Astrocyte (in vitro differentiated cells and primary cell): ENCODE measurements around the gene GLYR1. TPM values are rescaled to one million over a fixed set of nuclear protein-coding genes. Genes with fewer than 3 reads are reported as not detected.

Experiments used
- DNase-seq: peaks from one replicate; pipeline ENCODE4 v3.0.0-alpha.2; 2010; ENCODE audit warnings: low read depth
- FAIRE-seq: peaks from 2 replicates; lab custom pipeline; 2011; peaks lifted over from hg19 to GRCh38; lab: Jason Lieb, UNC
- H2AFZ ChIP-seq: 2 replicates; pipeline ENCODE4 v1.6.0; 2012; ENCODE audit warnings: low read depth, low read length, inconsistent platforms
- H3K27ac ChIP-seq: 2 replicates; pipeline ENCODE4 v1.5.1; 2011; ENCODE audit warnings: low read depth, low read length, inconsistent platforms
- H3K27me3 ChIP-seq: 2 replicates; pipeline ENCODE4 v1.6.0; 2011; ENCODE audit warnings: low read length, inconsistent platforms; ENCODE audit not compliant: insufficient read depth
- H3K36me3 ChIP-seq: 2 replicates; pipeline ENCODE4 v1.5.1; 2011; ENCODE audit warnings: low read length, inconsistent platforms; ENCODE audit not compliant: insufficient read depth
- H3K4me1 ChIP-seq: 2 replicates; pipeline ENCODE4 v1.5.1; 2011; ENCODE audit warnings: low read length, inconsistent platforms; ENCODE audit not compliant: insufficient read depth
- H3K4me2 ChIP-seq: 2 replicates; pipeline ENCODE4 v1.6.0; 2012; ENCODE audit warnings: low read length, inconsistent platforms
- H3K4me3 ChIP-seq: 2 replicates; pipeline ENCODE4 v1.5.1; 2011; ENCODE audit warnings: low read depth, mild to moderate bottlenecking, low read length, inconsistent platforms; ENCODE audit not compliant: insufficient read depth
- H3K79me2 ChIP-seq: 2 replicates; pipeline ENCODE4 v1.6.0; 2012; ENCODE audit warnings: mild to moderate bottlenecking, low read length, inconsistent platforms; ENCODE audit not compliant: insufficient read depth
- H3K9ac ChIP-seq: 2 replicates; pipeline ENCODE4 v1.6.0; 2012; ENCODE audit warnings: mild to moderate bottlenecking, low read length, inconsistent platforms
- H3K9me3 ChIP-seq: 2 replicates; pipeline ENCODE4 v1.5.1; 2012; ENCODE audit warnings: low read depth, mild to moderate bottlenecking, low read length, inconsistent platforms; ENCODE audit not compliant: insufficient read depth
- H4K20me1 ChIP-seq: 2 replicates; pipeline ENCODE4 v1.6.0; 2012; ENCODE audit warnings: low read length, inconsistent platforms; ENCODE audit not compliant: insufficient read depth
- H3K27ac Mint-ChIP-seq: one replicate; pipeline ENCODE4 v1.8.0; 2021; ENCODE audit warnings: mild to moderate bottlenecking, mixed read lengths; ENCODE audit not compliant: unreplicated experiment
- H3K27me3 Mint-ChIP-seq: one replicate; pipeline ENCODE4 v1.8.0; 2021; ENCODE audit warnings: low read depth, mixed read lengths; ENCODE audit not compliant: unreplicated experiment
- H3K36me3 Mint-ChIP-seq: one replicate; pipeline ENCODE4 v1.8.0; 2021; ENCODE audit warnings: low read depth, mixed read lengths; ENCODE audit not compliant: unreplicated experiment
- H3K4me1 Mint-ChIP-seq: one replicate; pipeline ENCODE4 v1.8.0; 2021; ENCODE audit warnings: low read depth, mixed read lengths; ENCODE audit not compliant: unreplicated experiment
- H3K4me3 Mint-ChIP-seq: one replicate; pipeline ENCODE4 v1.8.0; 2021; ENCODE audit warnings: mild to moderate bottlenecking, moderate library complexity, mixed read lengths; ENCODE audit not compliant: unreplicated experiment
- H3K9me3 Mint-ChIP-seq: one replicate; pipeline ENCODE4 v1.8.0; 2021; ENCODE audit warnings: mild to moderate bottlenecking, mixed read lengths; ENCODE audit not compliant: unreplicated experiment
- CTCF ChIP-seq: IDR thresholded peaks from 2 replicates; pipeline ENCODE4 v1.5.1; 2011; ENCODE audit warnings: low read depth, mild to moderate bottlenecking, inconsistent platforms, low read length, moderate library complexity; ENCODE audit not compliant: insufficient read depth
- EZH2 ChIP-seq: IDR thresholded peaks from 2 replicates; pipeline ENCODE4 v1.6.1; 2012; ENCODE audit warnings: mild to moderate bottlenecking, low read length, inconsistent platforms; ENCODE audit not compliant: insufficient read depth
- total RNA-seq: library from RNA; stranded (reverse); gene quantifications from 2 replicates; pipeline ENCODE4 v1.2.1, GENCODE V29; 2021

GLYR1 gene
- total RNA-seq, 1 donor from 2014 or later = 77.8 TPM

- Histone ChIP-seq H3K9me3 (no peaks in the 10 kb centered on the region), H4K20me1 (peaks cover 16% of the 10 kb centered on the region), H2AFZ (no peak overlapping the region), H3K36me3 (peaks cover 2% of the 10 kb centered on the region), H3K4me2 (no peak overlapping the region), H3K4me3 (no peak overlapping the region), H3K9ac (no peak overlapping the region), H3K79me2 (no peaks in the 10 kb centered on the region), H3K27me3 (no peaks in the 10 kb centered on the region), H3K27ac (no peak overlapping the region), H3K4me1 (peaks cover 10% of the 10 kb centered on the region)
- H3K27me3 Mint-ChIP-seq = no peaks in the 10 kb centered on the region
- H3K27ac Mint-ChIP-seq = no peak overlapping the region
- DNase-seq (no peak), FAIRE-seq (no peak)
- H3K4me1 Mint-ChIP-seq = peaks cover 10% of the 10 kb centered on the region
- no peaks in the 10 kb centered on the region for H3K9me3 Mint-ChIP-seq
- no peak for TF ChIP-seq EZH2
- no peak for TF ChIP-seq CTCF
- no peak overlapping the region for H3K4me3 Mint-ChIP-seq
- peaks cover 8% of the 10 kb centered on the region for H3K36me3 Mint-ChIP-seq
These were observed 47.8 kb downstream of the GLYR1 start for GRCh38 chr16:4799171-4799855.

DNA sequence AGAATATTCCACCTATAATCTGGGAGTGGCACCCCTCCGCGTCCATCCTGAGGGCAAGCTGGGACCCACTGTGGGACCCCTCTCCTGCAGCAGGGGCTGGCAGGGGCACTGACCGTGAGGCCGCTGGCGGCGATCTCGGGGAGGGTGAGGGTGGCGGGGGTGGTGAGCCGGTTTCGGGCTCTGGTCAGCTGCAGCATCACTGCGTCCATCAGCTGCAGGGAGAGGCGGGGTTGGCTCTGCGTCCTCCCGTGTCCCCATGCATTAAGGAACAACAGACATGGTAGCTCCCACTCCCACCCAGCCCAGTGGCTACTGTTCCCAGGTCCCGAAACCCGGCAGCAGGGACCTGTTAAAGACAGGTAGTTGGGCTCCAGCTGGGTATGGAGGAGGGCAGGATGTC, 48.6 kb downstream of the GLYR1 start:
- no peak for FAIRE-seq

More for the DNA sequence above, 48.6 kb downstream of the GLYR1 start:
- H3K9ac ChIP-seq = no peak overlapping the region
- Mint-ChIP-seq H3K27ac (no peak overlapping the region), H3K4me3 (no peak overlapping the region), H3K4me1 (peaks cover 2% of the 10 kb centered on the region), H3K27me3 (no peaks in the 10 kb centered on the region), H3K9me3 (no peaks in the 10 kb centered on the region), H3K36me3 (peaks cover 8% of the 10 kb centered on the region)
- no peaks in the 10 kb centered on the region for H3K79me2 ChIP-seq
- TF ChIP-seq CTCF (no peak), EZH2 (no peak)
- H3K27ac ChIP-seq = no peak overlapping the region
- no peaks in the 10 kb centered on the region for H3K9me3 ChIP-seq
- no peak overlapping the region for H3K4me2 ChIP-seq
- peaks cover 9% of the 10 kb centered on the region for H3K4me1 ChIP-seq
- peaks cover 16% of the 10 kb centered on the region for H4K20me1 ChIP-seq
- no peak for DNase-seq
- peaks cover 2% of the 10 kb centered on the region for H3K36me3 ChIP-seq
- H3K4me3 ChIP-seq = no peak overlapping the region
- no peak overlapping the region for H2AFZ ChIP-seq
- H3K27me3 ChIP-seq = no peaks in the 10 kb centered on the region
